ENCODE data around the gene CFHR4. TPM values are rescaled to one million over a fixed set of nuclear protein-coding genes. Genes with fewer than 3 reads are reported as not detected.
"Not testable (repeated sequence)": the region's sequence is repeated elsewhere in the genome, so short reads cannot be mapped to it uniquely, and the experiment has no call there.

The CFHR4 gene
- total and polyA plus RNA-seq, 2 of the 13 experiments (the other 11 are each of a cell fraction or from before 2014, with no cell fraction given), result not detected

DNA sequence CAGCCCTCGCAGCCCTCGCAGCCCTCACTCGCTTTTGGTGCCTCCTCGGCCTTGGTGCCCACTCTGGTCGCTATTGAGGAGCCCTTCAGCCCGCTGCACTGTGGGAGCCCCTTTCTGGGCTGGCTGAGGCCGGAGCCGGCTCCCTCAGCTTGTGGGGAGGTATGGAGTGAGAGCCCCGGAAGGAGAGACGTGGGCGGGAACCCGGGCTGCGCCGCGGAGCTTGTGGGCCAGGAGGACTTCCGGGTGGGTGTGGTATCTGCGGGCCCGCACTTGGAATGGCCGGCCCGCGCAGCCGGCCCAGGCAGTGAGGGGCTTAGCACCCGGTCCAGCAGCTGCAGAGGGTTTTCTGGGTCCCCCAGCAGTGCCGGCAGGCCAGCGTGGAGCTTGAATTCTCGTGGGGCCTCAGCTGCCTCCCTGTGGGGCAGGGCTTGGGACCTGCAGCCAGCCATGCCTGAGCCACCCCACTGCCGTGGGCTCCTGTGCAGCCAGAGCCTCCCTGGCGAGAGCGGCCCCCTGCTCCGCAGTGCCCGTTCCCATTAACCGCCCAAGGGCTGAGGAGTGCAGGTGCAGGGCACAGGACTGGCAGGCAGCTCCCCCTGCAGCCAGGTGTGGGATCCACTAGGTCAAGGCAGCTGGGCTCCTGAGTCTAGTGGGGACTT is 45.8 kb downstream of the CFHR4 start:
- TF ChIP-seq TP53 (CRISPR knock-in tag; conservative IDR thresholded peaks at IDR 0.05), result no peak
- TF ChIP-seq ZNF292 (CRISPR knock-in tag; IDR thresholded peaks at IDR 0.05; ENCODE audit: borderline replicate concordance, low read depth), result no peak
- TF ChIP-seq STAG1 (CRISPR knock-in tag; IDR thresholded peaks at IDR 0.05), result peak; percentile 24
- no peaks in the 10 kb centered on the region for H3K36me3 ChIP-seq (replicated peaks in 1 of 2; ENCODE audit: control insufficient read depth in 1 of 2, insufficient read depth in 2 of 2, low read length in 2 of 2)
- DNase-seq (ENCODE audit: low spot score) (no peak), ATAC-seq (peak; percentile 58; the same call in 2 of the 3 replicates), FAIRE-seq (no peak)
- ChIA-PET POLR2A (no interaction called here), CTCF (ENCODE audit: low intra/inter-chr PET ratio, low total read pairs) (no interaction called here)
- H3K9ac ChIP-seq (ENCODE audit: insufficient read depth, low read depth, low read length), result no peak overlapping the region
- in situ Hi-C loops (cut with HindIII; ENCODE audit: extremely low pct_ligation_motif_present, low pct_unique_long_range_greater_than_20kb), result no loop called here
- WGBS (ENCODE audit: low lambda C conversion rate), result 55% methylated on average over 6 of the region's 32 CpGs
- no peaks in the 10 kb centered on the region for H3K79me2 ChIP-seq (ENCODE audit: insufficient read depth, low read length)
- BruUV-seq (replicated peaks), result no TSS peak
- H3K27ac ChIP-seq (ENCODE audit: extremely low read length, insufficient read depth, low read length), result no peak overlapping the region
- no peak overlapping the region for H3K4me2 ChIP-seq (ENCODE audit: low read depth, low read length)
- H3K4me3 ChIP-seq (replicated peaks in 1 of 3; ENCODE audit: insufficient read depth in 1 of 3, low read depth in 2 of 3, low read length in 3 of 3), result no peak overlapping the region
- no peaks in the 10 kb centered on the region for H3K27me3 ChIP-seq (ENCODE audit: control insufficient read depth in 1 of 2, insufficient read depth in 2 of 2, low read length in 2 of 2)
- H2AFZ ChIP-seq (ENCODE audit: low read length), result no peak overlapping the region
- intact Hi-C loops (cut with micrococcal nuclease; ENCODE audit: unreplicated experiment), result no loop called here
- no peaks in the 10 kb centered on the region for H4K20me1 ChIP-seq (ENCODE audit: insufficient read depth, low read length)
- H3K9me3 ChIP-seq (ENCODE audit: low read length), result no peaks in the 10 kb centered on the region
- H3K4me1 ChIP-seq (ENCODE audit: insufficient read depth, low read length), result no peaks in the 10 kb centered on the region

DNA sequence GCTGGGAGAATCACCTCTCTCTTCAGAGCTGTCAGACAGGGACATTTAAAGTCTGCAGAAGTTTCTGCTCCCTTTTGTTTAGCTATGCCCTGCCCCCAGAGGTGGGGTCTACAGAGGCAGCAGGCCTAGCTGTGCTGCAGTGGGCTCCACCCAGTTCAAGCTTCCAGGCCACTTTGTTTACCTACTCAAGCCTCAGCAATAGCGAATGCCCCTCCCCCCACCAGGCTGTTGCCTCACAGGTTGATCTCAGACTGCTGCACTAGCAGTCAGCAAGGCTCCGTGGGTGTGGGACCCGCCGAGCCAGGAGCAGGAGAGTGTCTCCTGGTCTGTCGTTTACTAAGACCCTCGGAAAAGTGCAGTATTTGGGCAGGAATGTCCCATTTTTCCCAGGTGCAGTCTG is 53.6 kb downstream of the CFHR4 start:
- Histone ChIP-seq H3K4me3 (replicated peaks in 1 of 3; ENCODE audit: insufficient read depth in 1 of 3, low read depth in 2 of 3, low read length in 3 of 3) (peak overlapping the region in 2 of 3 experiments; percentile 43 to 48; a peak in 4 of 6 replicates), H3K4me2 (ENCODE audit: low read depth, low read length) (peak overlapping the region; percentile 47)
- H3K4me1 ChIP-seq (ENCODE audit: insufficient read depth, low read length); BruUV-seq (replicated peaks); POLR2A ChIA-PET; H2AFZ ChIP-seq (ENCODE audit: low read length); H3K9me3 ChIP-seq (ENCODE audit: low read length); CTCF ChIA-PET (ENCODE audit: low intra/inter-chr PET ratio, low total read pairs); FAIRE-seq; H4K20me1 ChIP-seq (ENCODE audit: insufficient read depth, low read length); H3K27ac ChIP-seq (ENCODE audit: extremely low read length, insufficient read depth, low read length); H3K27me3 ChIP-seq (ENCODE audit: control insufficient read depth in 1 of 2, insufficient read depth in 2 of 2, low read length in 2 of 2); intact Hi-C loops (cut with micrococcal nuclease; ENCODE audit: unreplicated experiment); in situ Hi-C loops (cut with HindIII; ENCODE audit: extremely low pct_ligation_motif_present, low pct_unique_long_range_greater_than_20kb); H3K36me3 ChIP-seq (replicated peaks in 1 of 2; ENCODE audit: control insufficient read depth in 1 of 2, insufficient read depth in 2 of 2, low read length in 2 of 2); H3K79me2 ChIP-seq (ENCODE audit: insufficient read depth, low read length); H3K9ac ChIP-seq (ENCODE audit: insufficient read depth, low read depth, low read length): not testable (repeated sequence)
- WGBS (ENCODE audit: low lambda C conversion rate), result 0% methylated on average over 3 of the region's 6 CpGs
- DNase-seq (ENCODE audit: low spot score) (peak; percentile 40), ATAC-seq (peak; percentile 89)
- TF ChIP-seq, protein P1, sequence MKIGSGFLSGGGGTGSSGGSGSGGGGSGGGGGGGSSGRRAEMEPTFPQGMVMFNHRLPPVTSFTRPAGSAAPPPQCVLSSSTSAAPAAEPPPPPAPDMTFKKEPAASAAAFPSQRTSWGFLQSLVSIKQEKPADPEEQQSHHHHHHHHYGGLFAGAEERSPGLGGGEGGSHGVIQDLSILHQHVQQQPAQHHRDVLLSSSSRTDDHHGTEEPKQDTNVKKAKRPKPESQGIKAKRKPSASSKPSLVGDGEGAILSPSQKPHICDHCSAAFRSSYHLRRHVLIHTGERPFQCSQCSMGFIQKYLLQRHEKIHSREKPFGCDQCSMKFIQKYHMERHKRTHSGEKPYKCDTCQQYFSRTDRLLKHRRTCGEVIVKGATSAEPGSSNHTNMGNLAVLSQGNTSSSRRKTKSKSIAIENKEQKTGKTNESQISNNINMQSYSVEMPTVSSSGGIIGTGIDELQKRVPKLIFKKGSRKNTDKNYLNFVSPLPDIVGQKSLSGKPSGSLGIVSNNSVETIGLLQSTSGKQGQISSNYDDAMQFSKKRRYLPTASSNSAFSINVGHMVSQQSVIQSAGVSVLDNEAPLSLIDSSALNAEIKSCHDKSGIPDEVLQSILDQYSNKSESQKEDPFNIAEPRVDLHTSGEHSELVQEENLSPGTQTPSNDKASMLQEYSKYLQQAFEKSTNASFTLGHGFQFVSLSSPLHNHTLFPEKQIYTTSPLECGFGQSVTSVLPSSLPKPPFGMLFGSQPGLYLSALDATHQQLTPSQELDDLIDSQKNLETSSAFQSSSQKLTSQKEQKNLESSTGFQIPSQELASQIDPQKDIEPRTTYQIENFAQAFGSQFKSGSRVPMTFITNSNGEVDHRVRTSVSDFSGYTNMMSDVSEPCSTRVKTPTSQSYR (CRISPR knock-in tag; IDR thresholded peaks at IDR 0.05; ENCODE audit: borderline replicate concordance), result peak; percentile 96
- 0 out of 2 replicates have a peak, but pooled peaks have one; percentile 48 for TF ChIP-seq ZNF274 (CRISPR knock-in tag; IDR thresholded peaks at IDR 0.05)
- peak; percentile 28; the same call in 1 of the 2 replicates for TF ChIP-seq ZFX (CRISPR knock-in tag; IDR thresholded peaks at IDR 0.05; ENCODE audit: low read depth)
- TF ChIP-seq ZNF883 (CRISPR knock-in tag; IDR thresholded peaks at IDR 0.05; ENCODE audit: not compliant biosample characterization), result peak; percentile 26
- peak; percentile 55 for TF ChIP-seq CEBPG (CRISPR knock-in tag; IDR thresholded peaks at IDR 0.05)
- 0 out of 2 replicates have a peak, but pooled peaks have one; percentile 31 for TF ChIP-seq FOXO1 (CRISPR knock-in tag; IDR thresholded peaks at IDR 0.05)
- 0 out of 2 replicates have a peak, but pooled peaks have one; percentile 41 for TF ChIP-seq ZMYM4 (CRISPR knock-in tag; IDR thresholded peaks at IDR 0.05)
- TF ChIP-seq SOX5 (CRISPR knock-in tag; IDR thresholded peaks at IDR 0.05; ENCODE audit: borderline replicate concordance), result peak; percentile 11; the same call in 1 of the 2 replicates
- TF ChIP-seq, protein P2, sequence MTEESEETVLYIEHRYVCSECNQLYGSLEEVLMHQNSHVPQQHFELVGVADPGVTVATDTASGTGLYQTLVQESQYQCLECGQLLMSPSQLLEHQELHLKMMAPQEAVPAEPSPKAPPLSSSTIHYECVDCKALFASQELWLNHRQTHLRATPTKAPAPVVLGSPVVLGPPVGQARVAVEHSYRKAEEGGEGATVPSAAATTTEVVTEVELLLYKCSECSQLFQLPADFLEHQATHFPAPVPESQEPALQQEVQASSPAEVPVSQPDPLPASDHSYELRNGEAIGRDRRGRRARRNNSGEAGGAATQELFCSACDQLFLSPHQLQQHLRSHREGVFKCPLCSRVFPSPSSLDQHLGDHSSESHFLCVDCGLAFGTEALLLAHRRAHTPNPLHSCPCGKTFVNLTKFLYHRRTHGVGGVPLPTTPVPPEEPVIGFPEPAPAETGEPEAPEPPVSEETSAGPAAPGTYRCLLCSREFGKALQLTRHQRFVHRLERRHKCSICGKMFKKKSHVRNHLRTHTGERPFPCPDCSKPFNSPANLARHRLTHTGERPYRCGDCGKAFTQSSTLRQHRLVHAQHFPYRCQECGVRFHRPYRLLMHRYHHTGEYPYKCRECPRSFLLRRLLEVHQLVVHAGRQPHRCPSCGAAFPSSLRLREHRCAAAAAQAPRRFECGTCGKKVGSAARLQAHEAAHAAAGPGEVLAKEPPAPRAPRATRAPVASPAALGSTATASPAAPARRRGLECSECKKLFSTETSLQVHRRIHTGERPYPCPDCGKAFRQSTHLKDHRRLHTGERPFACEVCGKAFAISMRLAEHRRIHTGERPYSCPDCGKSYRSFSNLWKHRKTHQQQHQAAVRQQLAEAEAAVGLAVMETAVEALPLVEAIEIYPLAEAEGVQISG (CRISPR knock-in tag; IDR thresholded peaks at IDR 0.05), result peak; percentile 47; the same call in 1 of the 2 replicates
- TF ChIP-seq FOXK1 (CRISPR knock-in tag; IDR thresholded peaks at IDR 0.05; ENCODE audit: borderline replicate concordance, low read depth), result 0 out of 2 replicates have a peak, but pooled peaks have one; percentile 52

All from HepG2 (cell line).